ENCODE results near the gene DGKD.

DNA sequence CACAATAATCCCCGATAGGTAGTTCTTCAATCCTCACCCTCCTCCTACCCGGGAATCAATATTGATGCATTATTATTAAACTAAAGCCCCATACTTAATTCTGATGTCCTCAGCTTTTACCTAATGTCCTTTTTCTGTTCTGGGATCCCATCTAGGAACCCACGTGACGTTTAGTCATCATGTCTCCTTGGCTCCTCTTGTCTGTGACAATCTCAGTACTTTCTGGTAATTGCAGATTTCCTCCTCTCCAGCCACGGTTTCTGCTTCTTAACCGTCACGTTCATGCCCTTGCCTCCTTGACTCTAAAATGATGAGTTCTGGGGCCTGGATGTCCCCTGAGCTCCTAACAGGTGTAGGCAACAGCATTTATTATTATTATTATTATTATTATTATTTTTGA lies 2.9 kb upstream of the DGKD start:
- TF ChIP-seq GATA2 (IDR thresholded peaks at IDR 0.05; ENCODE audit: low read depth, low read length) (no peak), GATA3 (IDR thresholded peaks at IDR 0.05; ENCODE audit: low read depth, low read length) (no peak)

Data from SH-SY5Y (cell line).